ENCODE results near the gene CFAP299.

CFAP299 gene

GRCh38 chr4:80484712-80485111, 149.2 kb downstream of the CFAP299 start:
- no peak for TF ChIP-seq CTCF (IDR thresholded peaks at IDR 0.05; ENCODE audit: borderline replicate concordance, insufficient read depth, low read depth, low read length)

GRCh38 chr4:80486603-80487002, 151.1 kb downstream of the CFAP299 start:
- TF ChIP-seq CTCF (IDR thresholded peaks at IDR 0.05; ENCODE audit: borderline replicate concordance, insufficient read depth, low read depth, low read length): no peak
- no peak overlapping the region for H3K4me3 ChIP-seq (ENCODE audit: low read depth, low read length)

More at GRCh38 chr4:80484712-80485111, 149.2 kb downstream of the CFAP299 start:
- no peak overlapping the region for H3K4me3 ChIP-seq (ENCODE audit: low read depth, low read length)

- no peak for TF ChIP-seq CTCF (IDR thresholded peaks at IDR 0.05; ENCODE audit: borderline replicate concordance, insufficient read depth, low read depth, low read length)
- no peak overlapping the region for H3K4me3 ChIP-seq (ENCODE audit: low read depth, low read length)
These were observed 154.3 kb downstream of the CFAP299 start for GRCh38 chr4:80489798-80490197.

GRCh38 chr4:80492761-80493160, 157.2 kb downstream of the CFAP299 start:
- no peak overlapping the region for H3K4me3 ChIP-seq (ENCODE audit: low read depth, low read length)
- no peak for TF ChIP-seq CTCF (IDR thresholded peaks at IDR 0.05; ENCODE audit: borderline replicate concordance, insufficient read depth, low read depth, low read length)

- TF ChIP-seq CTCF (IDR thresholded peaks at IDR 0.05; ENCODE audit: borderline replicate concordance, insufficient read depth, low read depth, low read length): no peak
- no peak overlapping the region for H3K4me3 ChIP-seq (ENCODE audit: low read depth, low read length)
These were observed 160.3 kb downstream of the CFAP299 start for GRCh38 chr4:80495865-80496264.

- TF ChIP-seq CTCF (IDR thresholded peaks at IDR 0.05; ENCODE audit: borderline replicate concordance, insufficient read depth, low read depth, low read length): no peak
- no peak overlapping the region for H3K4me3 ChIP-seq (ENCODE audit: low read depth, low read length)
These were observed 163.2 kb downstream of the CFAP299 start for GRCh38 chr4:80498725-80499124.

GRCh38 chr4:80500613-80501012, 165.1 kb downstream of the CFAP299 start:
- TF ChIP-seq CTCF (IDR thresholded peaks at IDR 0.05; ENCODE audit: borderline replicate concordance, insufficient read depth, low read depth, low read length): no peak
- no peak overlapping the region for H3K4me3 ChIP-seq (ENCODE audit: low read depth, low read length)
